DMS 273 treated with DMSO at 0.1 percent for 48 hours (cell line): ENCODE results near the gene ERVK3-1.

Experiments used
- DNase-seq: peaks from one replicate; lab custom pipeline; 2025; lab: John Stamatoyannopoulos, UW

The ERVK3-1 gene

DNA sequence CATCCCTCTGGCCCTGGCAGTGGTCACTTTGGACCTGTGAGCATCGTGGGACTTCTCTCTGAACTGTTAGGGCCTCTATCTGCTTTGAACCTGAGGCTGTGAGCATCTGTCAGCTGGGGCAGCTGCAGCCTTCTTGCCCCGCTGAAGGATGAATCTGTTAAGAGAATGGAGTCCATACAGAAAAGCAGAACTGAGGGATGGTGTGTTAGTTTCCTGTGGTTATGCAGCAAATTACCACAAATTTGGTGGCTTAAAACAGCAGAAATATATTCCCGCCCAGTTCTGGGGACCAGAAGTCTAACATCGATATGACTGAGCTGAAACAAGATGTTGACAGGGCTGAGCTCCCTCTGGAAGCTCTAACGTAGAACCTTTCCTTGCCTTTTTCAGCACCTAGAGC, 59.0 kb downstream of the ERVK3-1 start:
- no peak for DNase-seq
